ENCODE results near the gene PYGB. TPM values are rescaled to one million over a fixed set of nuclear protein-coding genes. Genes with fewer than 3 reads are reported as not detected.

PYGB gene
- total RNA-seq, 1 donor from 2014 or later, result 167 TPM

- Histone ChIP-seq H3K36me3 (ENCODE audit: control insufficient read depth, insufficient read depth, low read length) (no peaks in the 10 kb centered on the region), H3K27me3 (ENCODE audit: control insufficient read depth, insufficient read depth, low read length) (no peaks in the 10 kb centered on the region), H3K4me3 (ENCODE audit: low read depth, low read length) (no peak overlapping the region)
- TF ChIP-seq, protein P1, sequence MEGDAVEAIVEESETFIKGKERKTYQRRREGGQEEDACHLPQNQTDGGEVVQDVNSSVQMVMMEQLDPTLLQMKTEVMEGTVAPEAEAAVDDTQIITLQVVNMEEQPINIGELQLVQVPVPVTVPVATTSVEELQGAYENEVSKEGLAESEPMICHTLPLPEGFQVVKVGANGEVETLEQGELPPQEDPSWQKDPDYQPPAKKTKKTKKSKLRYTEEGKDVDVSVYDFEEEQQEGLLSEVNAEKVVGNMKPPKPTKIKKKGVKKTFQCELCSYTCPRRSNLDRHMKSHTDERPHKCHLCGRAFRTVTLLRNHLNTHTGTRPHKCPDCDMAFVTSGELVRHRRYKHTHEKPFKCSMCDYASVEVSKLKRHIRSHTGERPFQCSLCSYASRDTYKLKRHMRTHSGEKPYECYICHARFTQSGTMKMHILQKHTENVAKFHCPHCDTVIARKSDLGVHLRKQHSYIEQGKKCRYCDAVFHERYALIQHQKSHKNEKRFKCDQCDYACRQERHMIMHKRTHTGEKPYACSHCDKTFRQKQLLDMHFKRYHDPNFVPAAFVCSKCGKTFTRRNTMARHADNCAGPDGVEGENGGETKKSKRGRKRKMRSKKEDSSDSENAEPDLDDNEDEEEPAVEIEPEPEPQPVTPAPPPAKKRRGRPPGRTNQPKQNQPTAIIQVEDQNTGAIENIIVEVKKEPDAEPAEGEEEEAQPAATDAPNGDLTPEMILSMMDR (IDR thresholded peaks at IDR 0.05; ENCODE audit: insufficient read depth, low read length, poor library complexity, severe bottlenecking), result no peak
- DNase-seq (ENCODE audit: low read depth), result no peak
Observed at GRCh38 chr20:25204550-25205276, 43.2 kb upstream of the PYGB start.

DNA sequence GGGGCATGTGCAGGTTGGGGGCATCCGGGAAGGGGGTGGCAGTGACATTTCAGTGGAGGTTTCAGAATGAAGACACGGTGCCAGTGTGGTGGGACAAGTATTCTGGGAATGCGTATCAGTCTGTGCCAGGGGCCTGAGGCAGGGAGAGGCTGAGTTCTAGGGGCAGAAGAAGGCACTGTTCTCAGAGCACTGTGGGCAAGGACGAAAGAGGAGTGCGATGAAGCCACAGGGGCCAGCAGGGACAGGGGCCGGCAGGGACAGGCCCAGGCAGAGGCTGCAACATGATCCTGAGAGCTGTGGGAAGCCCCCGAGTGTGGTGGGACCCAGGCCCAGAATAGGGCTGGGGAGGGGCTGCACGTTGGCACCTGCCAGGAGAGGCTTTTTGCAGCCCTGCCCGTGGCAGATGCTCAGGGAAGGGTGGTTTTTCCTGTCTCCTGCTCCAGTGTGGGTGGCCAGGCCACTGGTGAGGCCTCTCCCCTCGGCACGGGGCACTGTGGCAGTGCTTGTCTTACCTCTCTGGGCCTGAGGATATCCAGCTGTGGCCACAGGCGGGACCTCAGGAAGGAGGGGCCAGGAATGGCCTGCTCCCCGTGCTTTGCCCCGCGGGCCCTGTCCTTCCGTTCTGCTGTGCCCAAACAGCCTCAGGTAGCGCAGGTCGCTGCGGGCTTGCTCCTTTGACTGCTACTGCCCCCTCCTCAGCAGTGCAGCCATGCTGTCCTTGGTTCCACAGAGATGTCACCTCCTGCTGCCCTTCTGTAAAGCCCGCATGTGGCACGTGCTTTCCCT lies 42.4 kb upstream of the PYGB start:
- no peak overlapping the region for H3K4me3 ChIP-seq (ENCODE audit: low read depth, low read length)
- no peaks in the 10 kb centered on the region for H3K36me3 ChIP-seq (ENCODE audit: control insufficient read depth, insufficient read depth, low read length)
- DNase-seq (ENCODE audit: low read depth), result no peak
- no peaks in the 10 kb centered on the region for H3K27me3 ChIP-seq (ENCODE audit: control insufficient read depth, insufficient read depth, low read length)
- TF ChIP-seq, protein P1 (IDR thresholded peaks at IDR 0.05; ENCODE audit: insufficient read depth, low read length, poor library complexity, severe bottlenecking), result no peak

GRCh38 chr20:25206063-25206403 lies 41.9 kb upstream of the PYGB start:
- Histone ChIP-seq H3K27me3 (ENCODE audit: control insufficient read depth, insufficient read depth, low read length) (no peaks in the 10 kb centered on the region), H3K36me3 (ENCODE audit: control insufficient read depth, insufficient read depth, low read length) (no peaks in the 10 kb centered on the region), H3K4me3 (ENCODE audit: low read depth, low read length) (no peak overlapping the region)
- TF ChIP-seq, protein P1 (IDR thresholded peaks at IDR 0.05; ENCODE audit: insufficient read depth, low read length, poor library complexity, severe bottlenecking), result no peak
- DNase-seq (ENCODE audit: low read depth), result no peak

DNA sequence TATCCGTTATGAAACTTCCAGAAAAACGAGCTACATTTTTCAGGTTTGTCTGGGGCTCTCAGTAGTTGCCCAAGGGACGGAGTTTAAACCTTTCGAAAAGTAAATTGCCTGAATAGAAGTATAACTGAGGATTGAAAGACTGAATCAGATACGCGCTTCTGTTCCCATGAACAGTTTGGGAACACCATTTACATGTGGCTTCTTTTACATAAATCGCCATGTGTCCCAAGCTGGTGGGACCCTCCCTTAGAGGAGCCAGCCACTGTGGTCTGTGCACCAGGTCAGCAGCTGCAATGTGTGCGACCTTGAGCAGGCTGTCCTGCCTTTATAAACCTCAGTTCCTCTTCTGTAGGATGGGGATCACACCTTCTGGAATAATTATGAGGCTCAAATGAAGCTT lies 41.3 kb upstream of the PYGB start:
- TF ChIP-seq, protein P1 (IDR thresholded peaks at IDR 0.05; ENCODE audit: insufficient read depth, low read length, poor library complexity, severe bottlenecking), result no peak
- Histone ChIP-seq H3K27me3 (ENCODE audit: control insufficient read depth, insufficient read depth, low read length) (no peaks in the 10 kb centered on the region), H3K36me3 (ENCODE audit: control insufficient read depth, insufficient read depth, low read length) (no peaks in the 10 kb centered on the region), H3K4me3 (ENCODE audit: low read depth, low read length) (no peak overlapping the region)
- no peak for DNase-seq (ENCODE audit: low read depth)

DNA sequence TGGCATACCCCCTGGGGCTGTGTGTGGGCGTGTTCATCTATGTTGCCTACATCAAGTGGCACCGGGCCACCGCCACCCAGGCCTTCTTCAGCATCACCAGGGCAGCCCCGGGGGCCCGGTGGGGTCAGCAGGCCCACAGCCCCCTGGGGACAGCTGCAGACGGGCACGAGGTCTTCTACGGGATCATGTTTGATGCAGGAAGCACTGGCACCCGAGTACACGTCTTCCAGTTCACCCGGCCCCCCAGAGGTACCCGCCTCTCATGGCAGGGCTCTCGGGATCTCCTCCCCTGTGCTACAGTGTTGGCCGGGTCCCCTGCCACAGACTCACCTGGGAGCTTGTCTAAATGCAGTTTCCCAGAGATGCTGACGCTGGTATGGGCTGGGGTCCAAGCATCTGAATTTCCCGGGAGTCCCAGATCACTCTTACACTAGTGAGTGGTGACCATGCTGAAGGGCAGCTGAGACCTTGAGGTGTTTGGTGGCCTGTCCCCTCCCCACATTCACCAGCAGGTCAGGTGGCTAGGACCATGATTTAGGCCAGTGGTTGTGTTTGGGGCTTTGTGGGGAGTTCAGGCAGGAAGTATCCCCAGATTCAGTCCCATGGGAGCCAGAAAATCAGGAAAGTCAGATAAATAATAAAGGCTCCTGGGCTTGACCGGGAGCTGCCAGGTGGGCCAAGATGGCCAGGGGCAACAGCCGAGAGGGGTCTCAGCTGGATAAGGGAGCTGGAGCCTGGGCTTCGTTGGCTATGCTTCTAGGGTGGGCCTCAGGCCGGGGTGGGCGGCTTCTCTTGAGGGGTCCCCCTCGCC lies 40.5 kb upstream of the PYGB start:
- TF ChIP-seq, protein P1 (IDR thresholded peaks at IDR 0.05; ENCODE audit: insufficient read depth, low read length, poor library complexity, severe bottlenecking), result no peak
- Histone ChIP-seq H3K36me3 (ENCODE audit: control insufficient read depth, insufficient read depth, low read length) (no peaks in the 10 kb centered on the region), H3K4me3 (ENCODE audit: low read depth, low read length) (no peak overlapping the region), H3K27me3 (ENCODE audit: control insufficient read depth, insufficient read depth, low read length) (no peaks in the 10 kb centered on the region)
- DNase-seq (ENCODE audit: low read depth), result no peak
